KMS-11 (cell line): Measurements from ENCODE around the gene TGFBR1.

Source experiments
- H2AFZ ChIP-seq: fragments of 200-600 bp; sonication (generic); 2 replicates; pipeline ENCODE4 v1.6.1; 2016; ENCODE audit warnings: antibody characterized with exemption, mixed run types, low read depth
- H3K27ac ChIP-seq: fragments of 200-600 bp; sonication (generic); 2 replicates; pipeline ENCODE4 v1.6.1; 2016; ENCODE audit warnings: mild to moderate bottlenecking, mixed run types
- H3K27me3 ChIP-seq: fragments of 200-600 bp; sonication (generic); 2 replicates; pipeline ENCODE4 v1.6.1; 2017; ENCODE audit warnings: mild to moderate bottlenecking, low read depth, mixed run types, moderate library complexity; ENCODE audit not compliant: insufficient read depth
- H3K36me3 ChIP-seq: fragments of 200-600 bp; sonication (generic); 2 replicates; pipeline ENCODE4 v1.6.1; 2017; ENCODE audit warnings: mild to moderate bottlenecking, mixed run types; ENCODE audit not compliant: insufficient read depth
- H3K4me1 ChIP-seq: fragments of 200-600 bp; sonication (generic); 2 replicates; pipeline ENCODE4 v1.6.1; 2016; ENCODE audit warnings: mild to moderate bottlenecking, low read depth, mixed run types; ENCODE audit not compliant: poor library complexity, severe bottlenecking
- H3K4me2 ChIP-seq: fragments of 200-600 bp; sonication (generic); 2 replicates; pipeline ENCODE4 v1.7.0; 2016; ENCODE audit warnings: mild to moderate bottlenecking, mixed run types
- H3K4me3 ChIP-seq: fragments of 200-600 bp; sonication (generic); IDR thresholded peaks from 2 replicates; pipeline ENCODE4 v1.6.1; 2017; ENCODE audit warnings: low read depth, low read length, mixed read lengths; ENCODE audit not compliant: insufficient read depth
- H3K79me2 ChIP-seq: fragments of 200-600 bp; sonication (generic); 2 replicates; pipeline ENCODE4 v1.6.1; 2016; ENCODE audit warnings: low read depth, mixed run types; ENCODE audit not compliant: insufficient read depth
- H3K9ac ChIP-seq: fragments of 200-600 bp; sonication (generic); 2 replicates; pipeline ENCODE4 v1.6.1; 2016; ENCODE audit warnings: mild to moderate bottlenecking, mixed run types
- H4K20me1 ChIP-seq: fragments of 200-600 bp; sonication (generic); 2 replicates; pipeline ENCODE4 v1.6.1; 2016; ENCODE audit warnings: mild to moderate bottlenecking, mixed run types; ENCODE audit not compliant: insufficient read depth
- TF ChIP-seq, protein P1 (sequence below): fragments of 200-600 bp; sonication (generic); conservative IDR thresholded peaks from 2 replicates; pipeline ENCODE4 v1.6.1; 2017; ENCODE audit warnings: low read depth, mild to moderate bottlenecking, antibody characterized with exemption, low read length, moderate library complexity, mixed read lengths

TGFBR1 gene

DNA sequence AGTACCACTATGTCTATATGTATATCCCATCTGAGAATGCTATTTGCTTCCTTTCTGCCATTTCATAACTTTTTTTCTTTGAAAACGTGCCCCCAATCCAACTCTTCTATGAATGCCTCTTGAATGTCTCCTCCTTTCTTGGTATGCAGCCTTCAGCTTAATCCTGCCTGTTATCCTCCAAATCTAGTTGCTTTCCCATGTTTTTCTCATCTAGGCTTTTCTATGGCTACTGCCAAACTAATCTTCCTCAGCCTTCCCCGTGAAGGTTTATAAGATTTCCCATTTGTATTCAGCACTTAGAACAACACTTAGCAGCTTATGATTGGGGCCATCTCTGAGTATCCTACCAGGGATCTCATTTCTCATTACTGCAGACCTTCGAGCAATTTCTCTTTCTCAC is 2.5 kb downstream of the TGFBR1 start:
- H3K36me3 ChIP-seq = no peaks in the 10 kb centered on the region
- H3K27ac ChIP-seq = no peak overlapping the region
- no peaks in the 10 kb centered on the region for H3K27me3 ChIP-seq
- H3K4me2 ChIP-seq = no peak overlapping the region
- H3K79me2 ChIP-seq = peaks cover 35% of the 10 kb centered on the region; the same call in 1 of the 2 replicates
- no peak overlapping the region for H3K4me3 ChIP-seq
- H2AFZ ChIP-seq = no peak overlapping the region
- H4K20me1 ChIP-seq = no peaks in the 10 kb centered on the region
- TF ChIP-seq, protein P1, sequence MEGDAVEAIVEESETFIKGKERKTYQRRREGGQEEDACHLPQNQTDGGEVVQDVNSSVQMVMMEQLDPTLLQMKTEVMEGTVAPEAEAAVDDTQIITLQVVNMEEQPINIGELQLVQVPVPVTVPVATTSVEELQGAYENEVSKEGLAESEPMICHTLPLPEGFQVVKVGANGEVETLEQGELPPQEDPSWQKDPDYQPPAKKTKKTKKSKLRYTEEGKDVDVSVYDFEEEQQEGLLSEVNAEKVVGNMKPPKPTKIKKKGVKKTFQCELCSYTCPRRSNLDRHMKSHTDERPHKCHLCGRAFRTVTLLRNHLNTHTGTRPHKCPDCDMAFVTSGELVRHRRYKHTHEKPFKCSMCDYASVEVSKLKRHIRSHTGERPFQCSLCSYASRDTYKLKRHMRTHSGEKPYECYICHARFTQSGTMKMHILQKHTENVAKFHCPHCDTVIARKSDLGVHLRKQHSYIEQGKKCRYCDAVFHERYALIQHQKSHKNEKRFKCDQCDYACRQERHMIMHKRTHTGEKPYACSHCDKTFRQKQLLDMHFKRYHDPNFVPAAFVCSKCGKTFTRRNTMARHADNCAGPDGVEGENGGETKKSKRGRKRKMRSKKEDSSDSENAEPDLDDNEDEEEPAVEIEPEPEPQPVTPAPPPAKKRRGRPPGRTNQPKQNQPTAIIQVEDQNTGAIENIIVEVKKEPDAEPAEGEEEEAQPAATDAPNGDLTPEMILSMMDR = no peak
- no peak overlapping the region for H3K9ac ChIP-seq
- peaks cover 29% of the 10 kb centered on the region for H3K4me1 ChIP-seq

- H3K36me3 ChIP-seq = no peaks in the 10 kb centered on the region
- no peak overlapping the region for H2AFZ ChIP-seq
- no peak overlapping the region for H3K9ac ChIP-seq
- H4K20me1 ChIP-seq = no peaks in the 10 kb centered on the region
- no peak overlapping the region for H3K27ac ChIP-seq
- TF ChIP-seq, protein P1 = no peak
- no peaks in the 10 kb centered on the region for H3K27me3 ChIP-seq
- no peak overlapping the region for H3K4me2 ChIP-seq
- no peak overlapping the region for H3K4me3 ChIP-seq
- peaks cover 35% of the 10 kb centered on the region; the same call in 1 of the 2 replicates for H3K79me2 ChIP-seq
- H3K4me1 ChIP-seq = peaks cover 30% of the 10 kb centered on the region
Measured at GRCh38 chr9:99108131-99108530, 3.2 kb downstream of the TGFBR1 start.

DNA sequence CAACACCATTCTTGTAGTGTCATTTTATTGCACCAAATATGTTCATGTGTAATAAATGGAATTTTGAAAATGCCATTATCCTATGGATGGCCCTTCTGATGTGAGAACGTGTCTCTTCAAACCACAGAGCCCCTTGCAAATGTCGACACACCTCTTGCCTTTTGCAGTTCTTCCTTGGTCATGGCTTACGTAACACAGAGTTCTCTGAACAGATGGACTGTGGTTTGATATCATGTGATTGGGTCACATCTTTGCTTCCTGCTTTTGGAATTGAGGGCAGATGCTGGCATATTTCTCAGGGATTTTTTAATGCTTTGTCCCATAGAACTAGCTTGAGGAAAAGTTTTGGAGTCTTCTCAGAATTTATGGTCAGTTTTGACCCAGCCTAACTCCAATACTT is 4.6 kb downstream of the TGFBR1 start:
- peaks cover 22% of the 10 kb centered on the region for H3K4me1 ChIP-seq
- H3K4me3 ChIP-seq = no peak overlapping the region
- TF ChIP-seq, protein P1 = no peak
- peaks cover 35% of the 10 kb centered on the region; the same call in 1 of the 2 replicates for H3K79me2 ChIP-seq
- no peak overlapping the region for H3K27ac ChIP-seq
- no peaks in the 10 kb centered on the region for H3K36me3 ChIP-seq
- no peaks in the 10 kb centered on the region for H4K20me1 ChIP-seq
- no peak overlapping the region for H2AFZ ChIP-seq
- no peak overlapping the region for H3K9ac ChIP-seq
- no peak overlapping the region for H3K4me2 ChIP-seq
- no peaks in the 10 kb centered on the region for H3K27me3 ChIP-seq

DNA sequence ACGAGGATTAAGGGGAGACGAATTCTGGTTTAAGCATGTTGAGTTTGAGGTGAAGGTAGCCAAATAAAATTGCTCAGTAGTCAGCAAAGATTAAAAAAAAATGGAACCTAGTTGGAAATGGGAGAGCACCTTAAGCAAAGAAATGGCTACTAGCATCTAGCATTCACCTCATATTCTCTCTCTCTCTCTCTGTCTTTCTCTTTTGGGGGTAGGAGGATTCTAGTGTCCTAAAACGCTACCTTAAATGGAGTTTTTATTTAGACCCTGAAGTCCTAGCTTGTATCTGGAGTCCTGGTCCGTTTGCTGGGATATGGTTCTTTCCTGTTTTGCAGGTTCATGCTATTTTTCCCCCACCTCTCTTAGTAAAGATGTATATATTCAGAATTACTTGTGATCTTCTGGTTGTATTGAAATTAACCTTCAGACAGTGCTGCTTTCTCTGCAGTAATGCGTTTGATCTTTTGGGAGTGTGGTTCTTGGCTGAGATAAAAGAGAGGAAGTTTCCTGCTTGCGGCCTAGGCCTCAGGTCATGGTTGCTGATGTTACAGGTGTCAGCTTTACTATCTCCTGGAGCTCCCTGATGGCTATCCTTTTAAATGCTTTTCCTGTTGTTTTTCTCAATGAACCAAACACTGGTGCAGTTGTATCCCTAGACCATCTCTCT is 8.0 kb downstream of the TGFBR1 start:
- Histone ChIP-seq H3K4me3 (no peak overlapping the region), H3K27me3 (no peaks in the 10 kb centered on the region), H3K4me2 (no peak overlapping the region), H2AFZ (no peak overlapping the region), H3K79me2 (peaks cover 26% of the 10 kb centered on the region; the same call in 1 of the 2 replicates), H3K36me3 (no peaks in the 10 kb centered on the region), H4K20me1 (no peaks in the 10 kb centered on the region), H3K27ac (no peak overlapping the region), H3K4me1 (peaks cover 7% of the 10 kb centered on the region), H3K9ac (no peak overlapping the region)
- TF ChIP-seq, protein P1 = no peak
